Measurements from ENCODE around the gene LCE3C. TPM values are rescaled to one million over a fixed set of nuclear protein-coding genes. Genes with fewer than 3 reads are reported as not detected.

LCE3C gene
- total and polyA plus RNA-seq, 9 of the 15 experiments (the other 6 are each of a cell fraction or from before 2014, with no cell fraction given) = not detected

DNA sequence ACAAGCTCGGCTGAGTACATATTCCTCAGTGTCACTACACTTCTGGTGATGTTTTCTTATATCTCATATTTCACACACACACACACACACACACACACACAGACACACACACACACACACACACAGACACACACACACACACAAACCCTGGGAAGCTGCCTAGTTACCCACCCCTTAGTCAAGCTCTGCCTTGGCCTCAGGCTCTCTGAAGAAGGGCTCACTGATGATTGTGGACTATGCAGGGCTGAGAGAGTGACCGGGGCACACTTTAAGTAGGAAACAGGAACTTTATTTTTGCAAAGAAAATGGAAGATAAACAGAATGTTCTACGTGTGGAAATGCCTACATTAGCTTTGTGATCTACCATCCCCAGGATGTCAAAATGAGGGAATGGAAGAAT lies 43.9 kb downstream of the LCE3C start:
- no peak for DNase-seq (ENCODE audit: extremely low read depth in 1 of 4, low spot score in 3 of 4)
- no peaks in the 10 kb centered on the region for H3K36me3 ChIP-seq (ENCODE audit: control insufficient read depth, insufficient read depth, low read length)
- 0% methylated on average over 3 of the region's 3 CpGs for WGBS (ENCODE audit: insufficient coverage, low coverage, missing lambda C conversion rate)
- H3K27ac ChIP-seq (ENCODE audit: extremely low read depth, low read depth, low read length) = no peak overlapping the region
- ChIA-PET CTCF (ENCODE audit: low intra/inter-chr PET ratio) (no interaction called here), POLR2A (interaction anchor here (0.6 kb wide), 1 partner anchor 59 kb away, joined by 3 read pairs; no protein-coding TSS in a partner anchor)
- no peak for FAIRE-seq
- in situ Hi-C loops (cut with MboI) = no loop called here
- no peak overlapping the region for H3K4me3 ChIP-seq
- ATAC-seq = no peak
- H3K27me3 ChIP-seq (ENCODE audit: control insufficient read depth in 2 of 2, insufficient read depth in 2 of 2, low read length in 2 of 2) = no peaks in the 10 kb centered on the region
- TF ChIP-seq BRD4 (IDR thresholded peaks at IDR 0.05) (no peak), OTX1 (CRISPR knock-in tag; IDR thresholded peaks at IDR 0.05) (no peak), NFATC3 (IDR thresholded peaks at IDR 0.05) (no peak), PYGO2 (tag; IDR thresholded peaks at IDR 0.05) (no peak), ZNF507 (tag; conservative IDR thresholded peaks at IDR 0.05) (no peak), GTF2F1 (IDR thresholded peaks at IDR 0.05; ENCODE audit: low read depth, low read length) (no peak), GABPB2 (CRISPR knock-in tag; conservative IDR thresholded peaks at IDR 0.05) (no peak), ADNP (tag; IDR thresholded peaks at IDR 0.05) (no peak), HDAC2 (IDR thresholded peaks at IDR 0.05) (no peak), FUS (optimal IDR thresholded peaks at IDR 0.05; ENCODE audit: low read depth, low read length) (no peak), NR1H2 (CRISPR knock-in tag; IDR thresholded peaks at IDR 0.05) (no peak), MTA1 (IDR thresholded peaks at IDR 0.05; ENCODE audit: borderline replicate concordance) (no peak), NCOA4 (IDR thresholded peaks at IDR 0.05; ENCODE audit: partially characterized antibody) (no peak), CBFA2T2 (conservative IDR thresholded peaks at IDR 0.05) (no peak), ZNF263 (CRISPR knock-in tag; IDR thresholded peaks at IDR 0.05; ENCODE audit: borderline replicate concordance) (no peak), POLR2B (IDR thresholded peaks at IDR 0.05; ENCODE audit: low read depth, partially characterized antibody) (no peak), HDAC8 (tag; IDR thresholded peaks at IDR 0.05) (no peak)
- TF ChIP-seq, protein P1, sequence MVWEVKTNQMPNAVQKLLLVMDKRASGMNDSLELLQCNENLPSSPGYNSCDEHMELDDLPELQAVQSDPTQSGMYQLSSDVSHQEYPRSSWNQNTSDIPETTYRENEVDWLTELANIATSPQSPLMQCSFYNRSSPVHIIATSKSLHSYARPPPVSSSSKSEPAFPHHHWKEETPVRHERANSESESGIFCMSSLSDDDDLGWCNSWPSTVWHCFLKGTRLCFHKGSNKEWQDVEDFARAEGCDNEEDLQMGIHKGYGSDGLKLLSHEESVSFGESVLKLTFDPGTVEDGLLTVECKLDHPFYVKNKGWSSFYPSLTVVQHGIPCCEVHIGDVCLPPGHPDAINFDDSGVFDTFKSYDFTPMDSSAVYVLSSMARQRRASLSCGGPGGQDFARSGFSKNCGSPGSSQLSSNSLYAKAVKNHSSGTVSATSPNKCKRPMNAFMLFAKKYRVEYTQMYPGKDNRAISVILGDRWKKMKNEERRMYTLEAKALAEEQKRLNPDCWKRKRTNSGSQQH (CRISPR knock-in tag; IDR thresholded peaks at IDR 0.05) = no peak
- TF ChIP-seq, protein P2, sequence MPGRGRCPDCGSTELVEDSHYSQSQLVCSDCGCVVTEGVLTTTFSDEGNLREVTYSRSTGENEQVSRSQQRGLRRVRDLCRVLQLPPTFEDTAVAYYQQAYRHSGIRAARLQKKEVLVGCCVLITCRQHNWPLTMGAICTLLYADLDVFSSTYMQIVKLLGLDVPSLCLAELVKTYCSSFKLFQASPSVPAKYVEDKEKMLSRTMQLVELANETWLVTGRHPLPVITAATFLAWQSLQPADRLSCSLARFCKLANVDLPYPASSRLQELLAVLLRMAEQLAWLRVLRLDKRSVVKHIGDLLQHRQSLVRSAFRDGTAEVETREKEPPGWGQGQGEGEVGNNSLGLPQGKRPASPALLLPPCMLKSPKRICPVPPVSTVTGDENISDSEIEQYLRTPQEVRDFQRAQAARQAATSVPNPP (IDR thresholded peaks at IDR 0.05; ENCODE audit: borderline replicate concordance, insufficient read depth, insufficient read length) = no peak
- TF ChIP-seq, protein P3, sequence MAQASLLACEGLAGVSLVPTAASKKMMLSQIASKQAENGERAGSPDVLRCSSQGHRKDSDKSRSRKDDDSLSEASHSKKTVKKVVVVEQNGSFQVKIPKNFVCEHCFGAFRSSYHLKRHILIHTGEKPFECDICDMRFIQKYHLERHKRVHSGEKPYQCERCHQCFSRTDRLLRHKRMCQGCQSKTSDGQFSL (CRISPR knock-in tag; IDR thresholded peaks at IDR 0.05) = no peak
- TF ChIP-seq, protein P3 (tag; IDR thresholded peaks at IDR 0.05) = no peak
- intact Hi-C loops (cut with micrococcal nuclease) = no loop called here
- no peaks in the 10 kb centered on the region for H3K9me1 ChIP-seq (ENCODE audit: control insufficient read depth, insufficient read depth, low read length)
- H4K20me1 ChIP-seq (replicated peaks; ENCODE audit: control insufficient read depth, insufficient read depth, low read length) = no peaks in the 10 kb centered on the region
- BruUV-seq (replicated peaks) = no TSS peak
- H3K9ac ChIP-seq (ENCODE audit: insufficient read depth in 1 of 2, low read depth in 2 of 2, low read length in 2 of 2) = no peak overlapping the region
- H2AFZ ChIP-seq (ENCODE audit: low read depth, low read length) = no peak overlapping the region
- no peaks in the 10 kb centered on the region for H3K79me2 ChIP-seq (ENCODE audit: control insufficient read depth, insufficient read depth, low read length)
- H3K4me2 ChIP-seq (ENCODE audit: insufficient read depth, low read length) = no peak overlapping the region
- H3K9me3 ChIP-seq (replicated peaks; ENCODE audit: control insufficient read depth, insufficient read depth, low read depth, low read length) = no peaks in the 10 kb centered on the region
- H3K4me1 ChIP-seq (replicated peaks in 1 of 2; ENCODE audit: control insufficient read depth in 2 of 2, insufficient read depth in 2 of 2, low read length in 2 of 2) = no peaks in the 10 kb centered on the region

Data from K562 (cell line).